Calu3 (cell line): Measurements from ENCODE around the gene DPYD. TPM values are rescaled to one million over a fixed set of nuclear protein-coding genes. Genes with fewer than 3 reads are reported as not detected.

ENCODE experiments used
- BruUV-seq: library from RNA; stranded (reverse); fragments of 400-500 nt; replicated peaks from 2 replicates; lab custom pipeline; 2021; lab: Mats Ljungman, UMichigan
- CTCF ChIA-PET: fragments of 300-600 bp; sonication (Branson Sonifier 250); formaldehyde crosslinking; loops from one replicate; lab custom pipeline; 2022; ENCODE audit warnings: antibody characterized with exemption; lab: Charles Lee
- DNase-seq: peaks from one replicate; pipeline ENCODE4 v3.0.0; 2022
- H3K27ac Mint-ChIP-seq: one replicate; pipeline ENCODE4 v1.8.0; 2022; ENCODE audit warnings: mixed read lengths; ENCODE audit not compliant: unreplicated experiment
- H3K27me3 Mint-ChIP-seq: one replicate; pipeline ENCODE4 v1.8.0; 2022; ENCODE audit warnings: mixed read lengths; ENCODE audit not compliant: unreplicated experiment
- H3K36me3 Mint-ChIP-seq: one replicate; pipeline ENCODE4 v1.8.0; 2022; ENCODE audit warnings: mild to moderate bottlenecking, moderate library complexity, mixed read lengths; ENCODE audit not compliant: insufficient read depth, unreplicated experiment
- H3K4me1 Mint-ChIP-seq: one replicate; pipeline ENCODE4 v1.8.0; 2022; ENCODE audit warnings: mild to moderate bottlenecking, low read depth, mixed read lengths; ENCODE audit not compliant: unreplicated experiment
- H3K4me3 Mint-ChIP-seq: one replicate; pipeline ENCODE4 v1.8.0; 2022; ENCODE audit warnings: mild to moderate bottlenecking, low read depth, moderate library complexity, mixed read lengths; ENCODE audit not compliant: unreplicated experiment
- H3K9me3 Mint-ChIP-seq: one replicate; pipeline ENCODE4 v1.8.0; 2022; ENCODE audit warnings: low read depth, mixed read lengths; ENCODE audit not compliant: unreplicated experiment
- intact Hi-C: fragments of 100-400 bp; cut with micrococcal nuclease; formaldehyde crosslinking; loops from one replicate; pipeline ENCODE4 v1.10.0; 2022; ENCODE audit not compliant: unreplicated experiment
- total RNA-seq: library from RNA; stranded (reverse); gene quantifications from 2 replicates; pipeline ENCODE4 v1.2.3, GENCODE V29; 2022
- TF ChIP-seq, protein P1 (sequence below): fragments of 200-600 bp; IDR thresholded peaks from one replicate; pipeline ENCODE4 v1.8.0; 2022; ENCODE audit warnings: antibody characterized with exemption; ENCODE audit not compliant: unreplicated experiment

The DPYD gene
- total RNA-seq, 1 experiment from 2014 or later: 15.6 TPM

DNA sequence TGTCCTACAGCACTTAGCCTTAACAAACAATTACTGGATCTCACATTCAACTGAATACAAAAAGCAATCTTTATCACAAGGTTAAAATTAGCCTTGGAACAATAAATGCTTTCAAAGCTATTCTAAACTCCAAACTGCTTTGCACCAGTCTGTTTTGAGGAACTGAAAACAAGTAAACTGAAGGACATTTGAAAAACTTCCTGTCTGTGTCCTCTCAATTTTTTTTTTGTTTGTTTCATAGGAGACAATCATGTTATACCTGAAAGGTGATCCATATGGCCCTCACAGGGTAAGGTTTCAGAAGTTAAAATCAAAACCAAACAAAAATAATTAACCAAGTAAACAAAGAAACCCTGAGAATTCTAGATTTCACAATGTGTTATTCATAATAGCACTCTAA is 459.1 kb downstream of the DPYD start:
- no TSS peak for BruUV-seq
- Mint-ChIP-seq H3K4me1 (peaks cover 7% of the 10 kb centered on the region), H3K27me3 (no peaks in the 10 kb centered on the region), H3K27ac (no peak overlapping the region), H3K4me3 (no peak overlapping the region), H3K36me3 (no peaks in the 10 kb centered on the region), H3K9me3 (no peaks in the 10 kb centered on the region)
- DNase-seq: no peak
- CTCF ChIA-PET: no interaction called here
- TF ChIP-seq, protein P1, sequence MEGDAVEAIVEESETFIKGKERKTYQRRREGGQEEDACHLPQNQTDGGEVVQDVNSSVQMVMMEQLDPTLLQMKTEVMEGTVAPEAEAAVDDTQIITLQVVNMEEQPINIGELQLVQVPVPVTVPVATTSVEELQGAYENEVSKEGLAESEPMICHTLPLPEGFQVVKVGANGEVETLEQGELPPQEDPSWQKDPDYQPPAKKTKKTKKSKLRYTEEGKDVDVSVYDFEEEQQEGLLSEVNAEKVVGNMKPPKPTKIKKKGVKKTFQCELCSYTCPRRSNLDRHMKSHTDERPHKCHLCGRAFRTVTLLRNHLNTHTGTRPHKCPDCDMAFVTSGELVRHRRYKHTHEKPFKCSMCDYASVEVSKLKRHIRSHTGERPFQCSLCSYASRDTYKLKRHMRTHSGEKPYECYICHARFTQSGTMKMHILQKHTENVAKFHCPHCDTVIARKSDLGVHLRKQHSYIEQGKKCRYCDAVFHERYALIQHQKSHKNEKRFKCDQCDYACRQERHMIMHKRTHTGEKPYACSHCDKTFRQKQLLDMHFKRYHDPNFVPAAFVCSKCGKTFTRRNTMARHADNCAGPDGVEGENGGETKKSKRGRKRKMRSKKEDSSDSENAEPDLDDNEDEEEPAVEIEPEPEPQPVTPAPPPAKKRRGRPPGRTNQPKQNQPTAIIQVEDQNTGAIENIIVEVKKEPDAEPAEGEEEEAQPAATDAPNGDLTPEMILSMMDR: no peak
- intact Hi-C loops: no loop called here

GRCh38 chr1:97457446-97458089 is 463.3 kb downstream of the DPYD start:
- no peak for DNase-seq
- CTCF ChIA-PET: no interaction called here

DNA sequence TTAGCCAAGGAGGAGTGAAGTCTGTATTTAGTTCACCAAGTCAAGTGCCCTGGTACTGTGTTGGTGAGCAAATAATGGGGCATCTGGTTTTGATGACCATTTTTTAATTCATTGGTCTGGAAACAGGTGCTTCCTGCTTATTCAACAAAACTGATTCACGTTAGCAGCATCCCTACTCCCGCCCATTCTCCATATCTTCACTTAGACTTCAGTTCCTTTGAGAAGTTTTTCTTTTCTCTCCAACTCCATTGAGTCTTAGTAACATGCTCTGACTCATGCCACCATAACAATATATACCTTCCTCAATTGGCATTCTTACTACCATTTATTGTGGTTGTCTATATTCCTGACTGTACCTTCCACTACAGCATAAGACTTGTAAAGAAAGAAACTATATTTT is 468.9 kb downstream of the DPYD start:
- no TSS peak for BruUV-seq
- intact Hi-C loops: no loop called here
- TF ChIP-seq, protein P1: no peak
- no peaks in the 10 kb centered on the region for H3K4me1 Mint-ChIP-seq
- DNase-seq: no peak
- H3K36me3 Mint-ChIP-seq: no peaks in the 10 kb centered on the region
- no peak overlapping the region for H3K4me3 Mint-ChIP-seq
- CTCF ChIA-PET: no interaction called here
- H3K27me3 Mint-ChIP-seq: no peaks in the 10 kb centered on the region
- peaks cover 2% of the 10 kb centered on the region for H3K9me3 Mint-ChIP-seq
- no peak overlapping the region for H3K27ac Mint-ChIP-seq

More at GRCh38 chr1:97457446-97458089, 463.3 kb downstream of the DPYD start:
- no peaks in the 10 kb centered on the region for H3K27me3 Mint-ChIP-seq
- H3K36me3 Mint-ChIP-seq: no peaks in the 10 kb centered on the region
- H3K27ac Mint-ChIP-seq: no peak overlapping the region
- H3K4me3 Mint-ChIP-seq: no peak overlapping the region
- intact Hi-C loops: no loop called here
- no peaks in the 10 kb centered on the region for H3K9me3 Mint-ChIP-seq
- TF ChIP-seq, protein P1: no peak
- no TSS peak for BruUV-seq
- H3K4me1 Mint-ChIP-seq: peaks cover 7% of the 10 kb centered on the region

DNA sequence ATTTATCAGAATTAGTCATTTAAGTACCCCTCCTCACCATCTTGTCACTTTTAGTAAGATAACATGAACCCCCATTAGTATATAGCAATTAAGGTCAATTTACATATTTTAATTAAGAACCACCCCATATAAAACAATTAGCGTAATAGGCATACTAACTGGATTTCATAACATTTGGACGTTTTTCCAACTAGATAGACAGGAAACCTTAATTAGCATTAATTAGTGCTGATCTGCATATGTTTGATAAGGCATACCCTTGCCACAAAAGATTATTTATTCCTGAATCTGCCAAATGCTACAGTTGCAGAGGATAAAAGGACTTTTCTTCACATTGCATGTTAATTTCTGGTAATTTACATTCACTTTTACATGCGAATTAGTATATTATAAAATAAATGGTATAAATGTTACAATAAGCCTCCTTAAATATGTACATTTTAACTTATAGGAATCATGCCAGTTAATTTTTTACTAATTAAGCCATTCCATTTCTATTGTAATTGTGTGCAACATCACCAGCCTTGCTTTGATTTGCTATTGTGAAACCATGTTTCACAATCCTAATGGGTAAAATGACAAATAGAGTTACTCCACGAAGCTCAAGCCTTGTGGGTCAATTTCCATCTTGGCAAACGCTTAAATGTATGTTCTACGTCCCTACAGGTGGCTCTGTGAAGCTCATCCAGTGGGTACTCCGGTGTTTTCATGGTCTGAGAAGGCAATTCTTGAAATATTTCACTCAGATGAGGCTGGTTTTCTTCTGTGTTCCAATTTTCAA is 469.6 kb downstream of the DPYD start:
- Mint-ChIP-seq H3K4me3 (no peak overlapping the region), H3K4me1 (no peaks in the 10 kb centered on the region), H3K36me3 (no peaks in the 10 kb centered on the region), H3K9me3 (peaks cover 2% of the 10 kb centered on the region), H3K27ac (no peak overlapping the region), H3K27me3 (no peaks in the 10 kb centered on the region)
- intact Hi-C loops: no loop called here
- no peak for DNase-seq
- CTCF ChIA-PET: no interaction called here
- TF ChIP-seq, protein P1: no peak
- BruUV-seq: no TSS peak
